ENCODE measurements around the gene AFG1L.

AFG1L gene

GRCh38 chr6:108263371-108263770 lies 31.5 kb upstream of the AFG1L start:
- TF ChIP-seq TAF1 (IDR thresholded peaks at IDR 0.05; ENCODE audit: borderline replicate concordance, insufficient read depth, low read length) (no peak), SIN3A (IDR thresholded peaks at IDR 0.05; ENCODE audit: borderline replicate concordance, insufficient read depth, low read length) (no peak), FOXP2 (optimal IDR thresholded peaks at IDR 0.05; ENCODE audit: borderline replicate concordance, extremely low read depth, extremely low read length, insufficient read depth) (no peak), POLR2AphosphoS5 (IDR thresholded peaks at IDR 0.05; ENCODE audit: low read depth, low read length) (no peak)
- TF ChIP-seq, protein P1, sequence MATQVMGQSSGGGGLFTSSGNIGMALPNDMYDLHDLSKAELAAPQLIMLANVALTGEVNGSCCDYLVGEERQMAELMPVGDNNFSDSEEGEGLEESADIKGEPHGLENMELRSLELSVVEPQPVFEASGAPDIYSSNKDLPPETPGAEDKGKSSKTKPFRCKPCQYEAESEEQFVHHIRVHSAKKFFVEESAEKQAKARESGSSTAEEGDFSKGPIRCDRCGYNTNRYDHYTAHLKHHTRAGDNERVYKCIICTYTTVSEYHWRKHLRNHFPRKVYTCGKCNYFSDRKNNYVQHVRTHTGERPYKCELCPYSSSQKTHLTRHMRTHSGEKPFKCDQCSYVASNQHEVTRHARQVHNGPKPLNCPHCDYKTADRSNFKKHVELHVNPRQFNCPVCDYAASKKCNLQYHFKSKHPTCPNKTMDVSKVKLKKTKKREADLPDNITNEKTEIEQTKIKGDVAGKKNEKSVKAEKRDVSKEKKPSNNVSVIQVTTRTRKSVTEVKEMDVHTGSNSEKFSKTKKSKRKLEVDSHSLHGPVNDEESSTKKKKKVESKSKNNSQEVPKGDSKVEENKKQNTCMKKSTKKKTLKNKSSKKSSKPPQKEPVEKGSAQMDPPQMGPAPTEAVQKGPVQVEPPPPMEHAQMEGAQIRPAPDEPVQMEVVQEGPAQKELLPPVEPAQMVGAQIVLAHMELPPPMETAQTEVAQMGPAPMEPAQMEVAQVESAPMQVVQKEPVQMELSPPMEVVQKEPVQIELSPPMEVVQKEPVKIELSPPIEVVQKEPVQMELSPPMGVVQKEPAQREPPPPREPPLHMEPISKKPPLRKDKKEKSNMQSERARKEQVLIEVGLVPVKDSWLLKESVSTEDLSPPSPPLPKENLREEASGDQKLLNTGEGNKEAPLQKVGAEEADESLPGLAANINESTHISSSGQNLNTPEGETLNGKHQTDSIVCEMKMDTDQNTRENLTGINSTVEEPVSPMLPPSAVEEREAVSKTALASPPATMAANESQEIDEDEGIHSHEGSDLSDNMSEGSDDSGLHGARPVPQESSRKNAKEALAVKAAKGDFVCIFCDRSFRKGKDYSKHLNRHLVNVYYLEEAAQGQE (IDR thresholded peaks at IDR 0.05; ENCODE audit: insufficient read depth in 1 of 2, low read depth in 2 of 2, low read length in 2 of 2) = no peak

GRCh38 chr6:108268845-108269244 lies 26.0 kb upstream of the AFG1L start:
- TF ChIP-seq SIN3A (IDR thresholded peaks at IDR 0.05; ENCODE audit: borderline replicate concordance, insufficient read depth, low read length) (no peak), TAF1 (IDR thresholded peaks at IDR 0.05; ENCODE audit: borderline replicate concordance, insufficient read depth, low read length) (no peak), POLR2AphosphoS5 (IDR thresholded peaks at IDR 0.05; ENCODE audit: low read depth, low read length) (no peak), FOXP2 (optimal IDR thresholded peaks at IDR 0.05; ENCODE audit: borderline replicate concordance, extremely low read depth, extremely low read length, insufficient read depth) (no peak)
- TF ChIP-seq, protein P1 (IDR thresholded peaks at IDR 0.05; ENCODE audit: insufficient read depth in 1 of 2, low read depth in 2 of 2, low read length in 2 of 2) = no peak

GRCh38 chr6:108274546-108274945 lies 20.3 kb upstream of the AFG1L start:
- TF ChIP-seq, protein P1 (IDR thresholded peaks at IDR 0.05; ENCODE audit: insufficient read depth in 1 of 2, low read depth in 2 of 2, low read length in 2 of 2) = no peak
- TF ChIP-seq SIN3A (IDR thresholded peaks at IDR 0.05; ENCODE audit: borderline replicate concordance, insufficient read depth, low read length) (no peak), POLR2AphosphoS5 (IDR thresholded peaks at IDR 0.05; ENCODE audit: low read depth, low read length) (no peak)

- no peak for TF ChIP-seq SIN3A (IDR thresholded peaks at IDR 0.05; ENCODE audit: borderline replicate concordance, insufficient read depth, low read length)
- no peak for TF ChIP-seq TAF1 (IDR thresholded peaks at IDR 0.05; ENCODE audit: borderline replicate concordance, insufficient read depth, low read length)
- TF ChIP-seq, protein P1 (IDR thresholded peaks at IDR 0.05; ENCODE audit: insufficient read depth in 1 of 2, low read depth in 2 of 2, low read length in 2 of 2) = no peak
- no peak for TF ChIP-seq POLR2AphosphoS5 (IDR thresholded peaks at IDR 0.05; ENCODE audit: low read depth, low read length)
- no peak for TF ChIP-seq FOXP2 (optimal IDR thresholded peaks at IDR 0.05; ENCODE audit: borderline replicate concordance, extremely low read depth, extremely low read length, insufficient read depth)
Observed at GRCh38 chr6:108275976-108276375, 18.9 kb upstream of the AFG1L start.

DNA sequence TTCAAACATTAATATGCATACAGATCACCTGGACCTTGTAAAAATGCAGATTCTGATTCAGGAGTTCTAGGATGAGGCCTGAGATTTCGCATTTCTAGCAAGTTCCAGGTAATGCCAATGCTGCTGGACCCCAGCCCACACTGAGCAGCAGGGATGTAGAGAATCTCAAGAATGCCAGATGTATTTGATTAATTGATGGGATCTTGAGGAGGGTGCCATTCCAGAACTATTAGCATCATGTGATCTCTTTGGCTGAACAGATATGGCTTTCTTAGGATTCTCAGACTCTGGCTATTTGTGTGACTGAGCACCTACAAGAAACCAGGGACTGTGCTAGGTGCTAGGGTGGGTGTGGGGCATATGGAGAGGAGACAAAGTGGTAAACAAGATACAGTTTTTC lies 17.6 kb upstream of the AFG1L start:
- TF ChIP-seq POLR2AphosphoS5 (IDR thresholded peaks at IDR 0.05; ENCODE audit: low read depth, low read length) = no peak
- no peak for TF ChIP-seq TAF1 (IDR thresholded peaks at IDR 0.05; ENCODE audit: borderline replicate concordance, insufficient read depth, low read length)

Measured in PFSK-1 (cell line).